Activated CD8-positive, alpha-beta memory T cell treated with anti-CD3 and anti-CD28 coated beads for 48 hours (primary cell): ENCODE data around the gene CYP4F11.
A peak's percentile ranks its signal among the peaks of the same experiment; 100 is the strongest.
"Not testable (repeated sequence)": the region's sequence is repeated elsewhere in the genome, so short reads cannot be mapped to it uniquely, and the experiment has no call there.

Experiments
- DNase-seq, 3 experiments: peaks; one replicate each; pipeline ENCODE4 v3.0.0-alpha.2; 2020; ENCODE audit warnings: low read depth in 2 of 3, low spot score in 2 of 3

The CYP4F11 gene

GRCh38 chr19:15885167-15885566, 49.2 kb downstream of the CYP4F11 start:
- DNase-seq = no peak

- DNase-seq = not testable (repeated sequence)
These were observed 51.0 kb downstream of the CYP4F11 start for GRCh38 chr19:15883329-15883728.

GRCh38 chr19:15874821-15875474, 59.4 kb downstream of the CYP4F11 start:
- no peak for DNase-seq

- not testable (repeated sequence) for DNase-seq
These were observed 60.6 kb downstream of the CYP4F11 start for GRCh38 chr19:15873771-15874170.

GRCh38 chr19:15871570-15871969, 62.8 kb downstream of the CYP4F11 start:
- peak in 1 of 3 experiments; percentile 12 for DNase-seq

- DNase-seq = no peak
These were observed 64.5 kb downstream of the CYP4F11 start for GRCh38 chr19:15869873-15870272.

GRCh38 chr19:15869109-15869555, 65.2 kb downstream of the CYP4F11 start:
- no peak for DNase-seq

GRCh38 chr19:15866636-15867035, 67.7 kb downstream of the CYP4F11 start:
- no peak for DNase-seq

- DNase-seq = no peak
These were observed 69.5 kb downstream of the CYP4F11 start for GRCh38 chr19:15864824-15865223.

GRCh38 chr19:15863272-15863671, 71.1 kb downstream of the CYP4F11 start:
- DNase-seq = no peak

GRCh38 chr19:15862444-15862843, 71.9 kb downstream of the CYP4F11 start:
- no peak for DNase-seq
